AG09319 (cell line): ENCODE measurements around the gene UBXN10.

Experiments used
- DNase-seq: peaks from one replicate; pipeline ENCODE4 v3.0.0-alpha.2; 2010; ENCODE audit warnings: low read depth; ENCODE audit errors: extremely low read depth
- TF ChIP-seq, protein P1 (sequence below): IDR thresholded peaks from 2 replicates; pipeline ENCODE4 v1.5.1; 2011; ENCODE audit warnings: low read depth, mild to moderate bottlenecking, inconsistent platforms, low read length, moderate library complexity

Gene UBXN10

DNA sequence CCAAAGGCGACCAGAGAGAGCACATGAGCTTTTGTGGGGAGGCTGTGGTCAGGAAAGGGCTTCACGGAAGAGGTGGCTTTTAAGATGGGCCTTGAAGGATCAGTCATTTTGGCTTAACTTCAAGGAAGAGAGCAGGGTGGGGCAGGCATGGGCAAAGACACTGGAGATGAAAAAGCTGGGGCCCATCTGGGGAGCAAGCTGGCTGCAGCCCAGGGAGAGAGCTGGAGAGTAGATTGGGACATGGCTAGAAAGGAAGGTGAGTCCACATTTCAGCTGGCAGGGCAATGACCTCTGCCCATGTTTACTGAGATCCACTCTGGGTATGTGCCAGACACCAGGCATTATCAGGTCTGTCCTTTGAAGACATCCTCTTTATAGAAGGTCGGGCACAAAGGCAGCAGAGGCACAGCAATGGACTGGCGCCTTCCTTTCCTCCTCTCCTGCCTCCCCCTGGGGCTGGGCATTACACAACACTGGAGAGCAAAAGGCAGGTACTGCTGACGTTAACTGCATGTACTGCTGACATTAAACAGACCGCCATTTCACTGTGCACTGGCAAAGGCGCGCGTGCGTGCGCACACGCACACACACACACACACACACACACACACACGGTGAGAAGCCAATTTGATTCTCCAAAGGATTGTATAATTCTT, 2.2 kb upstream of the UBXN10 start:
- TF ChIP-seq, protein P1, sequence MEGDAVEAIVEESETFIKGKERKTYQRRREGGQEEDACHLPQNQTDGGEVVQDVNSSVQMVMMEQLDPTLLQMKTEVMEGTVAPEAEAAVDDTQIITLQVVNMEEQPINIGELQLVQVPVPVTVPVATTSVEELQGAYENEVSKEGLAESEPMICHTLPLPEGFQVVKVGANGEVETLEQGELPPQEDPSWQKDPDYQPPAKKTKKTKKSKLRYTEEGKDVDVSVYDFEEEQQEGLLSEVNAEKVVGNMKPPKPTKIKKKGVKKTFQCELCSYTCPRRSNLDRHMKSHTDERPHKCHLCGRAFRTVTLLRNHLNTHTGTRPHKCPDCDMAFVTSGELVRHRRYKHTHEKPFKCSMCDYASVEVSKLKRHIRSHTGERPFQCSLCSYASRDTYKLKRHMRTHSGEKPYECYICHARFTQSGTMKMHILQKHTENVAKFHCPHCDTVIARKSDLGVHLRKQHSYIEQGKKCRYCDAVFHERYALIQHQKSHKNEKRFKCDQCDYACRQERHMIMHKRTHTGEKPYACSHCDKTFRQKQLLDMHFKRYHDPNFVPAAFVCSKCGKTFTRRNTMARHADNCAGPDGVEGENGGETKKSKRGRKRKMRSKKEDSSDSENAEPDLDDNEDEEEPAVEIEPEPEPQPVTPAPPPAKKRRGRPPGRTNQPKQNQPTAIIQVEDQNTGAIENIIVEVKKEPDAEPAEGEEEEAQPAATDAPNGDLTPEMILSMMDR, result no peak
- DNase-seq, result no peak

DNA sequence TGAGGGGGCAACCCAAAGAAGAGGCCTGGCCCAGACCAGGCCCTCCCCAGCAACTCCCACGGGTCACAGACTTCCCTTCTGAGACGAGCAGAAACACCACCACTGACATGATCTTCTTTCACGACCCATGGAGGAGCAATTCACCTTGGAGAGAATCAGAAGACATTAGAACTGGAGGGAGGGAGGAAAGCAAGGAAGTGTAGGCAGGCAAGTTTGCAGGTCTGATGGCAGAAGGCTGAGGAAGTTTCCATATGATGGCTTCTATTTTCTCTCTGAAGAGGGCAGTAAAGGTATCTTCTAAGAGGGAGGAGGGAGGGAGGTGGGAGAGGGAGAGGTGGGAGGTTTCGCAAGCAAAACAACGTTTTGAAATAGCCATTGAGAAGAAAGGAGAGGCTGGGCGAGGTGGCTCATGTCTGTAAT, 1.4 kb upstream of the UBXN10 start:
- TF ChIP-seq, protein P1, result no peak
- no peak for DNase-seq

DNA sequence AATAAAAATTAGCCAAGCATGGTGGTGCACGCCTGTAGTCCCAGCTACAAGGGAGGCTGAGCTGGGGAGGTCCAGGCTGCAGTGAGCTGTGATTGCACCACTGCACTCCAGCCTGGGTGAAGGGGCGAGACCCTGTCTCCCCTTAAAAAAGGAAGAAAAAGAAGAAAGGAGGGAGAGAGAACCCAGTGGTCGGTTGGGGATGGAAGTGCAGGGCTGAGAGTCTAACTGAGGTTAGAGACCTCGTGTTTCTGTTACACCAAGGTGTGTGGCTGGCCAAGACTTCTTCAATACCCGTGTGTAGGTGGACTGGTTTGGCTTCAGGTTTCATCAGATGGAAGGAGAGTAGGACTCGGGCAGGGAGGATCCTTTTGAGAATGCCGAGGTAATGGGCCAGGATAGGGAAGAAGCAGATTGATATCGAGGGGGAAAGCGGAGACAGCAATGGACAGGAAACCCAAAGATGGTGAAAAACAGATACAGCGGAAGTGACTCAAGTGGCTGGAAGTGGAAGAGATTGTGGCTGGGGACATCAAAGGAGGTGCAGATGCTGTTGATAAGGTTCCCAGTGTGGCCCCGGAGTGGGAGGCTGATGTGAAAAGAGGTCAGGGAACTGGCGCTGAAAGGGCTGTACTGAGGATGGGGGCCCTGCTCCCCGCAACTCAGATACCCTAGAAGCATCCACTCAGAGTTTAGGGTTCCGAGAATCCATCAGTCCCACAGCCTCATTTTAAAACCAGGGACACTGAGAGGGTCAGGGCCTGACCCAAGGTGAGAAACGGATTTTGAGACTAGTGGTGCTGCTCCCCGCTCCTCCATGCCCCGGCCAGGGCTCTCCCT, 681 bp upstream of the UBXN10 start:
- no peak for DNase-seq

DNA sequence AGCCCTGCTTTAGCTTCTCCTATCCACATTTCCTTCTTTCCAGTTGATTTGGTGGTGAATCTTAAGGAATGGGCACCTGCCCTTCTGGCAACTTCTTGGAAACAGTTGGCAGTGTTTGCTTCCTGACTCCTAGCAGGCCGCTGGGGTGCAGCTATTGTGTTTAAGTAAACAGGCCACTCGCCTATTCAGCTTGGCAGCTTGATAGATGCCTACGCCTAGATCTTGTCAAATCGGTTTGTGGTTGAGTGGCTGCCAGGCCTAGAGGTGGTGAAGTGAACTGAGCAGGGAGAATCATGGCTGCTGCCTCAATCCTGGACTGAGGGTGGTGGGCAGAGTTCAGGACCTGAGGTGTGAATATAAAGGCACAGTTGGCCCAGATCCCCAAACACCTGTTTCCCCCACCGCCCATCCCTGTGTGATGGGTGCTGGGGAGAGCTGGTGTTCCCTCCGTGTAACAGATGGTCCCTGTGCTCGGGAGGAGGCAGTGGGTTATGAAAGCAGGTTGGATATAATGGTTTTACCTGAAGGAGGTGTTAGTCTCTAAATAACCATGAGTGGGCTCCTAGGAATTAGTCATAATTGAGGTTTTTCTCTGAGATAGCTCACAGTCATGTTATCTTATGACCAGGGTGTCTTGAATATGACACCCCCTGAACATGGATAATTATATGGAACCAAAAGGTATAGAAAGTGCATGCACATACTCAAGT, 1.4 kb downstream of the UBXN10 start:
- no peak for DNase-seq
- TF ChIP-seq, protein P1, result no peak

More for the DNA sequence above, 681 bp upstream of the UBXN10 start:
- TF ChIP-seq, protein P1, result no peak

DNA sequence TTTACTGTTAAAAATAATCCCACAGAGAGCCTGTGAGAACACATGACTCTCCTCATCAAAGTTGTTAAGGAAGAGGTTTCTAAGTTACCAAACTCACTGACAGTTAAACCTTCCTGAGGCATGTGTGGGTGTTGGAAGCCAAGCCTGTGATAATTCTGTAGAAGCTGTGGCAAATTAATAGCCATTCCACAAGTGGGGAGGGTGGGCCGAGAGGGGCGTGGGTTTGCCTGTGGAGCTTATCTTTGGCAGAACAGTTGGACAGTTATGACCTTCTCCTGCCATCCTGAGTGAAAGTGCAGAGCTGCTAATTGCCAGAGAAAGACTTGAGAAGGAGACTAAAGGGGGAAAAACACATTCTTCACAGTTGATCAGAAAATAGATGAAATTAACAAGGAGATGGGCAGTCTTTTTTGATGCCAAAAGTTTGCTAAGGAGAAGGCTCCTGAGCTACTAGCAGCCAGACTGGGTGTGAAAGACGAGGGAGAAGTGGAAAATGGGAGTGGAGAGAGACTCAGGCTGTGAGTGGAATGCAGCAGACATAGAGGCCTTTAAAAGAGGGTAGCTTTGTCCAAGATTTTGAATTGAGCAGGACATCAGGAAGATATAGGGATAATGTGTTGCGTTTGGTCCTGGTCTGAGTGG, 2.0 kb downstream of the UBXN10 start:
- no peak for DNase-seq
- TF ChIP-seq, protein P1, result no peak

DNA sequence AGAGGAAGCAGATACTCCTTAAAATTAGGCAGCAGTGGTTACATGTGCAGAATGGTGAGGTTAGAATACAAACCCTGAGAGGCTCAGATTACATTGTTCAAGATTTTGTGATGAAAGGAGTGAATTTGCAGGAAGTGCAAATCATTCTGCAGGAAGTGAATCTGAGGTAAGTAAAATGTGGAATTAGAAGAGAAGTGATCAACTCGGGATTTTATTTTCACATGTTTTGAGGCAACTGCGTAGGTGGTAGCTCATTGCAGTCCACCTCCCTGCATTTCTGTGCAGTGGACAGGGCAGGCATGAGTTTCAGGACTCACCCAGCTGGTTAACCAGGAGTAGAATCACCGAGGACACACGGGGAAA, 2.5 kb downstream of the UBXN10 start:
- TF ChIP-seq, protein P1, result no peak
- DNase-seq, result no peak
